Liver (tissue), 9 donors: ENCODE measurements around the gene RABIF. TPM values are rescaled to one million over a fixed set of nuclear protein-coding genes. Genes with fewer than 3 reads are reported as not detected.
A peak's percentile ranks its signal among the peaks of the same experiment; 100 is the strongest.

Source experiments
- DNase-seq: peaks from one replicate; pipeline ENCODE4 v3.0.0-alpha.2; 2017; ENCODE audit warnings: low spot score
- H3K27ac ChIP-seq, 2 donors: one replicate each; pipeline ENCODE4 v1.7.0; 2013; ENCODE audit warnings: inconsistent platforms in 2 of 2, low read length in 2 of 2, control low read depth in 1 of 2, low read depth in 1 of 2, mild to moderate bottlenecking in 1 of 2
- H3K27me3 ChIP-seq, 4 donors: one replicate each; pipeline versions ENCODE4 v1.6.1 to v1.7.0; 2013; ENCODE audit warnings: low read length in 3 of 4, inconsistent platforms in 1 of 4, mild to moderate bottlenecking in 1 of 4, moderate library complexity in 1 of 4; ENCODE audit not compliant: control insufficient read depth in 4 of 4, insufficient read depth in 4 of 4
- H3K36me3 ChIP-seq, 4 donors: one replicate each; pipeline versions ENCODE4 v1.6.1 to v1.7.0; 2013; ENCODE audit warnings: low read length in 3 of 4, mild to moderate bottlenecking in 3 of 4, low read depth in 1 of 4, moderate library complexity in 1 of 4; ENCODE audit not compliant: control insufficient read depth in 4 of 4, insufficient read depth in 3 of 4
- H3K4me1 ChIP-seq, 4 donors: one replicate each; pipeline versions ENCODE4 v1.6.1 to v1.7.0; 2013; ENCODE audit warnings: low read length in 3 of 4, mild to moderate bottlenecking in 3 of 4, moderate library complexity in 1 of 4; ENCODE audit not compliant: control insufficient read depth in 4 of 4, insufficient read depth in 4 of 4
- H3K4me3 ChIP-seq, 3 donors: one replicate each; pipeline versions ENCODE4 v1.6.1 to v1.7.0; 2013; ENCODE audit warnings: low read length in 3 of 3, control low read depth in 1 of 3, low read depth in 1 of 3, mild to moderate bottlenecking in 1 of 3
- H3K9ac ChIP-seq, 2 donors: one replicate each; pipeline ENCODE4 v1.7.0; 2013; ENCODE audit warnings: low read length in 2 of 2, mild to moderate bottlenecking in 2 of 2, moderate library complexity in 2 of 2, control low read depth in 1 of 2, low read depth in 1 of 2
- H3K9me3 ChIP-seq, 4 donors: one replicate each; pipeline versions ENCODE4 v1.6.1 to v1.7.0; 2013; ENCODE audit warnings: low read length in 3 of 4; ENCODE audit not compliant: control insufficient read depth in 4 of 4
- FOXA1 ChIP-seq: IDR thresholded peaks from 2 replicates; pipeline ENCODE4 v1.6.1; 2016; ENCODE audit warnings: antibody characterized with exemption
- FOXA2 ChIP-seq: IDR thresholded peaks from 2 replicates; pipeline ENCODE4 v1.6.1; 2016; ENCODE audit warnings: antibody characterized with exemption
- GABPA ChIP-seq, 2 donors: IDR thresholded peaks in 1 of 2; conservative IDR thresholded peaks in 1 of 2; 2 replicates each; pipeline ENCODE4 v1.6.1; 2016; ENCODE audit warnings: antibody characterized with exemption in 2 of 2, mild to moderate bottlenecking in 1 of 2, moderate library complexity in 1 of 2
- HNF4A ChIP-seq, 2 donors: conservative IDR thresholded peaks; 2 replicates each; pipeline ENCODE4 v1.6.1; 2016; ENCODE audit warnings: antibody characterized with exemption in 2 of 2, mild to moderate bottlenecking in 2 of 2
- HNF4G ChIP-seq: IDR thresholded peaks from 2 replicates; pipeline ENCODE4 v1.6.1; 2016; ENCODE audit warnings: antibody characterized with exemption
- JUND ChIP-seq, 2 donors: IDR thresholded peaks; 2 replicates each; pipeline ENCODE4 v1.6.1; 2016; ENCODE audit warnings: antibody characterized with exemption in 2 of 2
- NR2F2 ChIP-seq: IDR thresholded peaks from 2 replicates; pipeline ENCODE4 v1.6.1; 2016; ENCODE audit warnings: antibody characterized with exemption
- RAD21 ChIP-seq, 2 donors: IDR thresholded peaks; 2 replicates each; pipeline ENCODE4 v1.6.1; 2016; ENCODE audit warnings: antibody characterized with exemption in 2 of 2, mild to moderate bottlenecking in 2 of 2
- RXRA ChIP-seq, 2 donors: IDR thresholded peaks; 2 replicates each; pipeline ENCODE4 v1.6.1; 2017 to 2018; ENCODE audit warnings: antibody characterized with exemption in 2 of 2, mild to moderate bottlenecking in 1 of 2
- TAF1 ChIP-seq: conservative IDR thresholded peaks from 2 replicates; pipeline ENCODE4 v1.6.1; 2016; ENCODE audit warnings: antibody characterized with exemption, mild to moderate bottlenecking
- YY1 ChIP-seq: IDR thresholded peaks from 2 replicates; pipeline ENCODE4 v1.6.1; 2016; ENCODE audit warnings: antibody characterized with exemption, mild to moderate bottlenecking
- WGBS: extraction: QIAGEN DNeasy Blood & Tissue Kit; methylation state at CpG from one replicate; pipeline ENCODE4 v1.1.7; 2013; 5-methylcytosine and 5-hydroxymethylcytosine counted together
- polyA plus RNA-seq, 2 donors: library from polyadenylated mRNA; stranded (reverse) in 1 of 2; unstranded in 1 of 2; fragments of 200-250 nt in 1 of 2; fragments of >200 nt in 1 of 2; fragmentation: Nextera tagmentation in 1 of 2; extraction: Ambion mirVana in 1 of 2; gene quantifications; one replicate each; pipeline versions ENCODE4 v1.2.1 to v1.2.3, GENCODE V29; 2013 to 2015
- total RNA-seq, 2 donors: library from RNA; depleted of rRNA; stranded (reverse); fragments of >200 nt; gene quantifications; one replicate each; pipeline ENCODE4 v1.2.3, GENCODE V29; 2014
- TF ChIP-seq, protein P1 (sequence below): IDR thresholded peaks from 2 replicates; pipeline ENCODE4 v1.6.1; 2016; ENCODE audit warnings: antibody characterized with exemption, mild to moderate bottlenecking
- TF ChIP-seq, protein P2 (sequence below): IDR thresholded peaks from 2 replicates; pipeline ENCODE4 v1.6.1; 2016; ENCODE audit warnings: antibody characterized with exemption
- TF ChIP-seq, protein P3 (sequence below): fragments of 150-350 bp; IDR thresholded peaks from 2 replicates; pipeline ENCODE4 v1.5.1; 2017; ENCODE audit warnings: improper control_type of control experiment, low read depth, low read length; ENCODE audit not compliant: missing input control
- TF ChIP-seq, protein P4 (sequence below): IDR thresholded peaks from 2 replicates; pipeline ENCODE4 v1.6.1; 2016; ENCODE audit warnings: antibody characterized with exemption
- TF ChIP-seq, protein P5 (sequence below): IDR thresholded peaks from 2 replicates; pipeline ENCODE4 v1.6.1; 2016; ENCODE audit warnings: antibody characterized with exemption
- donor health status: healthy.
- donor health status: healthy.
- donor health status: healthy.
- donor health status: healthy.
- donor health status: healthy.

The RABIF gene
- total and polyA plus RNA-seq, 4 donors, result 3.6 to 7.5 (median 4.3) TPM

DNA sequence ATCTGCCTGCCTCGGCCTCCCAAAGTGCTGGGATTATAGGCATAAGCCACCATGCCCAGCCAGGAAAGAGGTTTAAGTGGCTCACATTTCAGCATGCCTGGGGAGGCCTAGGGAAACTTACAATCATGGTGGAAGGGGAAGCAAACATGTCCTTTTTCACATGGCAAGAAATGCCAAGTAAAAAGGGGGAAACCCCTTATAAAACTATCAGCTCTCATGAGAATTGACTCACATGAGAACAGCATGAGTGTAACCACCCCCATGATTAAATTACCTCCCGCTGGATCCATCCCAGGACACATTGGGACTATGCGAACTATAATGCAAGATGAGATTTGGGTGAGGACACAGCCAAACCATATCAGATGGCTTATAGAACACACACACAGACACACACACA, 46.9 kb upstream of the RABIF start:
- Histone ChIP-seq H3K4me3 (no peak overlapping the region), H3K27ac (no peak overlapping the region), H3K9ac (no peak overlapping the region), H3K9me3 (no peaks in the 10 kb centered on the region), H3K27me3 (no peaks in the 10 kb centered on the region), H3K36me3 (peaks cover under 1 to 10% (median 3%) of the 10 kb centered on the region in 4 donors), H3K4me1 (no peaks in the 10 kb centered on the region)
- DNase-seq, result no peak
- 54% methylated on average over 3 of the region's 3 CpGs for WGBS
- TF ChIP-seq RAD21 (IDR thresholded peaks at IDR 0.05), result no peak
- TF ChIP-seq, protein P1, sequence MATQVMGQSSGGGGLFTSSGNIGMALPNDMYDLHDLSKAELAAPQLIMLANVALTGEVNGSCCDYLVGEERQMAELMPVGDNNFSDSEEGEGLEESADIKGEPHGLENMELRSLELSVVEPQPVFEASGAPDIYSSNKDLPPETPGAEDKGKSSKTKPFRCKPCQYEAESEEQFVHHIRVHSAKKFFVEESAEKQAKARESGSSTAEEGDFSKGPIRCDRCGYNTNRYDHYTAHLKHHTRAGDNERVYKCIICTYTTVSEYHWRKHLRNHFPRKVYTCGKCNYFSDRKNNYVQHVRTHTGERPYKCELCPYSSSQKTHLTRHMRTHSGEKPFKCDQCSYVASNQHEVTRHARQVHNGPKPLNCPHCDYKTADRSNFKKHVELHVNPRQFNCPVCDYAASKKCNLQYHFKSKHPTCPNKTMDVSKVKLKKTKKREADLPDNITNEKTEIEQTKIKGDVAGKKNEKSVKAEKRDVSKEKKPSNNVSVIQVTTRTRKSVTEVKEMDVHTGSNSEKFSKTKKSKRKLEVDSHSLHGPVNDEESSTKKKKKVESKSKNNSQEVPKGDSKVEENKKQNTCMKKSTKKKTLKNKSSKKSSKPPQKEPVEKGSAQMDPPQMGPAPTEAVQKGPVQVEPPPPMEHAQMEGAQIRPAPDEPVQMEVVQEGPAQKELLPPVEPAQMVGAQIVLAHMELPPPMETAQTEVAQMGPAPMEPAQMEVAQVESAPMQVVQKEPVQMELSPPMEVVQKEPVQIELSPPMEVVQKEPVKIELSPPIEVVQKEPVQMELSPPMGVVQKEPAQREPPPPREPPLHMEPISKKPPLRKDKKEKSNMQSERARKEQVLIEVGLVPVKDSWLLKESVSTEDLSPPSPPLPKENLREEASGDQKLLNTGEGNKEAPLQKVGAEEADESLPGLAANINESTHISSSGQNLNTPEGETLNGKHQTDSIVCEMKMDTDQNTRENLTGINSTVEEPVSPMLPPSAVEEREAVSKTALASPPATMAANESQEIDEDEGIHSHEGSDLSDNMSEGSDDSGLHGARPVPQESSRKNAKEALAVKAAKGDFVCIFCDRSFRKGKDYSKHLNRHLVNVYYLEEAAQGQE, result no peak
- TF ChIP-seq, protein P2, sequence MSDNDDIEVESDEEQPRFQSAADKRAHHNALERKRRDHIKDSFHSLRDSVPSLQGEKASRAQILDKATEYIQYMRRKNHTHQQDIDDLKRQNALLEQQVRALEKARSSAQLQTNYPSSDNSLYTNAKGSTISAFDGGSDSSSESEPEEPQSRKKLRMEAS, result no peak
- no peak for TF ChIP-seq GABPA (IDR thresholded peaks at IDR 0.05 in 1 of 2, conservative IDR thresholded peaks at IDR 0.05 in 1 of 2)
- TF ChIP-seq, protein P3, sequence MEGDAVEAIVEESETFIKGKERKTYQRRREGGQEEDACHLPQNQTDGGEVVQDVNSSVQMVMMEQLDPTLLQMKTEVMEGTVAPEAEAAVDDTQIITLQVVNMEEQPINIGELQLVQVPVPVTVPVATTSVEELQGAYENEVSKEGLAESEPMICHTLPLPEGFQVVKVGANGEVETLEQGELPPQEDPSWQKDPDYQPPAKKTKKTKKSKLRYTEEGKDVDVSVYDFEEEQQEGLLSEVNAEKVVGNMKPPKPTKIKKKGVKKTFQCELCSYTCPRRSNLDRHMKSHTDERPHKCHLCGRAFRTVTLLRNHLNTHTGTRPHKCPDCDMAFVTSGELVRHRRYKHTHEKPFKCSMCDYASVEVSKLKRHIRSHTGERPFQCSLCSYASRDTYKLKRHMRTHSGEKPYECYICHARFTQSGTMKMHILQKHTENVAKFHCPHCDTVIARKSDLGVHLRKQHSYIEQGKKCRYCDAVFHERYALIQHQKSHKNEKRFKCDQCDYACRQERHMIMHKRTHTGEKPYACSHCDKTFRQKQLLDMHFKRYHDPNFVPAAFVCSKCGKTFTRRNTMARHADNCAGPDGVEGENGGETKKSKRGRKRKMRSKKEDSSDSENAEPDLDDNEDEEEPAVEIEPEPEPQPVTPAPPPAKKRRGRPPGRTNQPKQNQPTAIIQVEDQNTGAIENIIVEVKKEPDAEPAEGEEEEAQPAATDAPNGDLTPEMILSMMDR, result no peak
- TF ChIP-seq HNF4G, result no peak
- TF ChIP-seq JUND (IDR thresholded peaks at IDR 0.05), result no peak
- TF ChIP-seq YY1, result no peak
- no peak for TF ChIP-seq HNF4A (conservative IDR thresholded peaks at IDR 0.05)
- TF ChIP-seq RXRA (IDR thresholded peaks at IDR 0.05), result no peak
- TF ChIP-seq TAF1, result no peak
- TF ChIP-seq NR2F2, result no peak
- TF ChIP-seq FOXA1, result no peak
- TF ChIP-seq, protein P4, sequence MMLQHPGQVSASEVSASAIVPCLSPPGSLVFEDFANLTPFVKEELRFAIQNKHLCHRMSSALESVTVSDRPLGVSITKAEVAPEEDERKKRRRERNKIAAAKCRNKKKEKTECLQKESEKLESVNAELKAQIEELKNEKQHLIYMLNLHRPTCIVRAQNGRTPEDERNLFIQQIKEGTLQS, result no peak
- TF ChIP-seq FOXA2, result no peak
- TF ChIP-seq, protein P5, sequence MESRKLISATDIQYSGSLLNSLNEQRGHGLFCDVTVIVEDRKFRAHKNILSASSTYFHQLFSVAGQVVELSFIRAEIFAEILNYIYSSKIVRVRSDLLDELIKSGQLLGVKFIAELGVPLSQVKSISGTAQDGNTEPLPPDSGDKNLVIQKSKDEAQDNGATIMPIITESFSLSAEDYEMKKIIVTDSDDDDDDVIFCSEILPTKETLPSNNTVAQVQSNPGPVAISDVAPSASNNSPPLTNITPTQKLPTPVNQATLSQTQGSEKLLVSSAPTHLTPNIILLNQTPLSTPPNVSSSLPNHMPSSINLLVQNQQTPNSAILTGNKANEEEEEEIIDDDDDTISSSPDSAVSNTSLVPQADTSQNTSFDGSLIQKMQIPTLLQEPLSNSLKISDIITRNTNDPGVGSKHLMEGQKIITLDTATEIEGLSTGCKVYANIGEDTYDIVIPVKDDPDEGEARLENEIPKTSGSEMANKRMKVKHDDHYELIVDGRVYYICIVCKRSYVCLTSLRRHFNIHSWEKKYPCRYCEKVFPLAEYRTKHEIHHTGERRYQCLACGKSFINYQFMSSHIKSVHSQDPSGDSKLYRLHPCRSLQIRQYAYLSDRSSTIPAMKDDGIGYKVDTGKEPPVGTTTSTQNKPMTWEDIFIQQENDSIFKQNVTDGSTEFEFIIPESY, result no peak

DNA sequence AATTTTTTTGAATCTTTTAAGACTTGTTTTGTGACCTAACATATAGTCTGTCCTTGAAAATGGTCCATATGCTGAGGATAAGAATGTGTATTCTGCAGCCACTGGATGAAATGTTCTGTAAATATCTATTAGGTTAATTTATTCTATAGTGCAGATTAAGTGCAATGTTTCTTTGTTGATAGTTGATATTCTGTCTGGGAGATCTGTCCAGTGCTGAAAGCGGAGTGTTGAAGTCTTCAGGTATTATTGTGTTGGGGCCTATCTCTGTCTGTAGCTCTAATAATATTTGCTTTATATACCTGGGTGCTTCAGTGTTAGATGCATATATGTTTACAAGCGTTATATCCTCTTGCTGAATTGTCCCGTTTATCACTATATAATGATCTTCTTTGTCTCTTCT, 45.8 kb upstream of the RABIF start:
- TF ChIP-seq, protein P1, result peak; percentile 31
- TF ChIP-seq, protein P4, result no peak
- no peak for TF ChIP-seq HNF4G
- WGBS, result 87% methylated on average over 3 of the region's 3 CpGs
- Histone ChIP-seq H3K9ac (no peak overlapping the region), H3K4me1 (no peaks in the 10 kb centered on the region), H3K27ac (no peak overlapping the region), H3K36me3 (peaks cover 0 to 4% (median 0%) of the 10 kb centered on the region in 4 donors), H3K4me3 (no peak overlapping the region), H3K27me3 (no peaks in the 10 kb centered on the region), H3K9me3 (no peaks in the 10 kb centered on the region)
- DNase-seq, result no peak
